ENCODE results near the gene MYO18A.

Gene MYO18A

DNA sequence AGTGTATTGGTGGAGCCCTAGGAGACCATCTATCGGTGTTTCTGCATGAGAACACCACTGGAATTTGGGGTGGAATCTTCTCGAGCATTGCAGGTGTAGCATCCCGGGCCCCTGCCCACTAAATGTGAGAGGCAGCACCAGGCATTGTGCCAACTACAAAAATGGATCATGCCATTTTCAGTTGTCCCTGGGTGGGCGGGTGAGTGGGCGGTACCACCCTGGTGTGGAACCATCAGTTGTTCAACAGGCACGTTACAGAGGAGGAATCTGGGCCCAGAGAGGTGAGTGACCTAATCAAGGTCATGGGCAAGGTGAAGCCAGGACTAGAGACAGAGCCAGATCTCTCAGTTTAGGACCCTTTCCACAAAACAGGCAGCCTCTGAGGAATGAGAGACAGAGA lies 128.5 kb downstream of the MYO18A start:
- TF ChIP-seq GATA2 (IDR thresholded peaks at IDR 0.05; ENCODE audit: low read depth, low read length) = no peak
- TF ChIP-seq GATA3 (IDR thresholded peaks at IDR 0.05; ENCODE audit: low read depth, low read length) = no peak

DNA sequence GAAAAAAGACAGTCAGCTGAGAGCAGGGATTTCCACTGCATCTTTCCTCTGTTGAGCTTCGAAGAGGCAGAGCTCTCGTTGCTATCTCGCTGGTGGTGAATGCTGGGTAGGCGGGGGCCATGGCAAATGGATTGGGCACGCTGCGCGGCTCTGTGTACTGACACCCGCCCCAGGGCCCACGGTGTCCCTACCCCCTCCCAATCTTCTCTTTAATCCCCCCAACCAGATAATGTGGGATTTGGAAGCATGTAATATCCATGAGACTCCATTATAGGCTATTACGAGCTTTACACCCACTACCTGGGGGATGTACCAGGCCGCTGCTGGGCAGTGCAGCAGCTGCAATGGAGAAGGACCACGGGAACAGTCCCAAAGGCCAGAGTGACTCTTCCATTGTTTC lies 129.0 kb downstream of the MYO18A start:
- TF ChIP-seq GATA2 (IDR thresholded peaks at IDR 0.05; ENCODE audit: low read depth, low read length) (no peak), GATA3 (IDR thresholded peaks at IDR 0.05; ENCODE audit: low read depth, low read length) (no peak)

DNA sequence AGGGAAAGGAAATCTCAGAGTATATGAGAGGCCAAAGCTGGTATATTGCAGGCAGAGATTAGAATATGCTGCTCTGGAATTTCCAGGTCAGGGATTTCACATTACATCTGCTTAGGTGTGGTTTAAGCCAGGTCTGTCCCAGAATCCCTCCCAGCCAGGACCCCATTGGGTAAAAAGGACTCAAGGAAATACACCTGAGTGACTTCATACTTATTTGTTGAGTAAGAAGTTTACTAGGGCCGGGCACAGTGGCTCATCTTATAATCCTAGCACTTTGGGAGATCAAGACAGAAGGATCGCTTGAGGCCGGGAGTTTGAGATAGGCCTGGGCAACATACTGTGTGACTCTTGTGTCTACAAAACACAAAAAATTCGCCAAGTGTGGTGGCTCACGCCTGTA lies 130.0 kb downstream of the MYO18A start:
- TF ChIP-seq GATA2 (IDR thresholded peaks at IDR 0.05; ENCODE audit: low read depth, low read length) = no peak
- TF ChIP-seq GATA3 (IDR thresholded peaks at IDR 0.05; ENCODE audit: low read depth, low read length) = no peak

DNA sequence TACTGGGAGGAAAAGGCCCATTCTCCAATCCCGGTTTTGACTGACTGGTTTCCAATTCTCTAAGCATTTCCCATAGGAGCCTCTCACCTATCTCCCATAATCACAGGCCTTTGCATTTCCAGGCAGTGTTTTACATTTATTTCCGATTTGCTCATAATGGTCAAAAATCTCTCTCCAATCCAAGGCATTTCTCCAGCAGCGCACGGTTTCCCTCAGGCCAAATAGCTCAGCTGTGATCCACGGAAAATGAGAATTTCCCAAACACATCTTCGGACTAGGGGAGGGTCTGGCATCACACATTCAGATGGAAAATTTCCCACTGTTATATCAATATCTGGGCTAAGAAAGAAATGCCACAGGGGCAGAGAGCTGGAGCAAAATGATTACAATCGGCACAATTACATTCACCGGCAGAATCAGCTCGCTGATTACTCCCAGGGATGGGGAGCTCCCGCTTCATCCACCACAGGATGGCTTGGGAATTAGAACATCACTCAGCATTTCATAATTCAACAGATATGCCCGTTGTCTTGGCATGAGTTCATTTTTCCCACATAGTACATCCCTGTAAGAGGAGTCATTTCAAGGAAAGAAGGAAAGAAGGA lies 130.6 kb downstream of the MYO18A start:
- TF ChIP-seq GATA3 (IDR thresholded peaks at IDR 0.05; ENCODE audit: low read depth, low read length) = peak; percentile 88
- peak; percentile 96 for TF ChIP-seq GATA2 (IDR thresholded peaks at IDR 0.05; ENCODE audit: low read depth, low read length)

DNA sequence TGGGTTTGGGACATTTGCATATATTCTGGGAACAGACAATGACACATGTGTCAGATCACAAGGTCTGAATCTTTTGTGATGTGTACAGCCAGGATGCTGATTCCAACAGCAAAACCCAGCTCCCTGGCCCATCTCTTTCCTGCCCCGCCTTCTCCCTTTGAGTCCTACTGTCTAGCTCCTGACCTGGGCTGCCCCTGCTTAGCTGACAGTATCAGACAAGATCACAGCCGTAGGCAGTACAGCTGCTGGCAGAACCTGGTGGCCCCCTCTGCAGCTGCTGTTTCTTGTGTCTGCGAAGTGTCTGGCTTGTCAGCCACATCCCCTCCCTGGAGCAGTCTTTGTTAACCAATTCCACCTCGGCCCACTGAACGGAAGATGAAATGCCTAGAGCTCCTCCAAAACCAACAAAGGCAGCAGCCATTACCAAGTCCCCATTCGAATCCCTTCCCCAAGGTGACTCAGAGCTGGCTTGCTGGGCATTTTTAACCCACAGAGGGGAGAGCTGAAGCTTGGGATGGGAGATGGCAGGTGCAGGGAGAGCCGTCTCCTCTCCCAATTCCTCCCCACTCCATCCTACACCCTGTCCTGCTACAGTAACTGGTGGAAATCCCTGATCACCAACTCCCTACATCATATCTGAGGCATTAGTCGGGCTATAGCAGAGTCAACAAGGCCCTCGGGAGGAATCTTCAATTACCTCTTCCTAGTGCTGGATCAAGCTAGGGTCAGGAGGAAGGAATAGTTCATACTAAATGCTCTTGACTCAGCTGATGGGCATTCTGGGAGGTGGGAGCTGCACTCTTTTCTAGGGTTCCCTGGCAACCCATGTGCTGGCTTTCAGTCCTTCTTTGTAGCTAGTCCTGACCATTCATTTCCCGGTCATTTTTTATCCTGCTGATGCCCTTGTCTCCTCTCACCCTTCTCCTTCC lies 131.5 kb downstream of the MYO18A start:
- TF ChIP-seq GATA3 (IDR thresholded peaks at IDR 0.05; ENCODE audit: low read depth, low read length) (peak; percentile 92), GATA2 (IDR thresholded peaks at IDR 0.05; ENCODE audit: low read depth, low read length) (peak; percentile 99)

DNA sequence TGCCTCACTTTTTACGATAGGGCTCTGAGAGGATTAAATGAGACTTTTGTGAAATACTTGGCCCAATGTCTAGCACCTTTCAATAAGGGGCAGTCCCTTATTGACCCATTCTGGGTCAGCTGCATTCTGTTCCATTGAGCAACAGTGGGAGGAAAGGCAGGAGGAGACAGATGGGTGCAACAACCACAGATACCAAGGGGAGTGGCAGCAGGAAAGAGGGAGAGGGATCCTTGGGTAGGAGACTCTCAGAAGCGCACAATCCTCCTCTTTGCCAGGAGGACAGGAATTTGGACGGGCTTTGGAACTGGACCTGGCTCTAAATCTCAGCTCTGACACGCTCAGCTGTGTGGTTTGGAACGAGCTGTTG lies 133.7 kb downstream of the MYO18A start:
- TF ChIP-seq GATA3 (IDR thresholded peaks at IDR 0.05; ENCODE audit: low read depth, low read length) (no peak), GATA2 (IDR thresholded peaks at IDR 0.05; ENCODE audit: low read depth, low read length) (no peak)

DNA sequence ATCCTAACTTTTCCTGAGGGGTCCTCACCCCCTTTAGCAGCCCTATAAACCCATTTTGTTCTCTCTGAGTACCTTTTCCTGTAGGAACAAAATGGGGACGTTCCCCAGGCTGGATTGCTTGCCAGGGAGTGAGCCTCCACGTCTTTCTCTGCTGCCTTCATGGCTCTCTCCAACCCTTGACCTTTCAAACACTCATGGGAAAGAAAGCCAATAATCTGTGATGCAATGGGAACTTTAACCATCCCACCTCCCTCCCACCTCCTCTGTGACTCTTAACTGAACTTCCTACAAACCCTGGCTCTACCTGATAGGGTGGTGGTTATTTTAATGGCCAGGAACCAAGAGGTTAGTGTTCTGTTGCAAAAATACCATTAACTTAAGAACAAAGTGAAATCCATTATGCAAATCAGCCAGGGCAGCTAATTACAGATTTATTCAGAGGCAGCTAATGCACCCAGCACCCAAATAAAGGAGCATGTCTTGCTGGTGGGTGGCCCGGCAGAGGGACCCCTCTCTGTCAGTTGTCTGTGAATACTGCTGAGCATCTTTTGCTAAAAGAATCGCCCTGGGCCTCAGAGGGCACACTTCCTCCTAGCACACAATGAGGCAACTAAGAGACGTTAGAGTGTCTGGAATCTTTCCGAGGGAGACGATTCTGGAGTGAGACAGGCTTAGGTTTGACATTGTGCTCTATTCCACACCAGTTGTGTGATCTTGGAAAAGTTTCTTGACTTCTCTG lies 134.3 kb downstream of the MYO18A start:
- TF ChIP-seq GATA3 (IDR thresholded peaks at IDR 0.05; ENCODE audit: low read depth, low read length) (no peak), GATA2 (IDR thresholded peaks at IDR 0.05; ENCODE audit: low read depth, low read length) (no peak)

DNA sequence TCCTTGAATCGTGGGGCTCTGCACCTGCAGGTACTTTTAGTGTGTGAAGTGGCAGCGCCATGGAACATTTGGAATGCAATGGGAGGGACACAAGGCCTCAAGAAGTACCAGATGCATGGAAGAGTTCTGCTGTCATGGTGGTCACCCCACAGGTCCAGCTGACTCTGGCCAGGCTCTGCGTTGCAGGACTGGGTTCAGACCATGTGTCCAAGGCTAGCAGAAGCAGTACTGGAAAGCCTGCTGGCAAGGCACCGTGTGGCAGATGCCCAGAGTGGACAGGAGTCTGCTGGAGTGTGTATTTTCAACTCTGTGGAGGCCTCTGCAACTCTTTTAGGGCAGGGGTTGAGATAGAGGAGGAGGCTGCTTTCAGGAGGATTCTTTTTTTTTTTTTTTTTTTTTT lies 135.2 kb downstream of the MYO18A start:
- no peak for TF ChIP-seq GATA2 (IDR thresholded peaks at IDR 0.05; ENCODE audit: low read depth, low read length)
- TF ChIP-seq GATA3 (IDR thresholded peaks at IDR 0.05; ENCODE audit: low read depth, low read length) = no peak

DNA sequence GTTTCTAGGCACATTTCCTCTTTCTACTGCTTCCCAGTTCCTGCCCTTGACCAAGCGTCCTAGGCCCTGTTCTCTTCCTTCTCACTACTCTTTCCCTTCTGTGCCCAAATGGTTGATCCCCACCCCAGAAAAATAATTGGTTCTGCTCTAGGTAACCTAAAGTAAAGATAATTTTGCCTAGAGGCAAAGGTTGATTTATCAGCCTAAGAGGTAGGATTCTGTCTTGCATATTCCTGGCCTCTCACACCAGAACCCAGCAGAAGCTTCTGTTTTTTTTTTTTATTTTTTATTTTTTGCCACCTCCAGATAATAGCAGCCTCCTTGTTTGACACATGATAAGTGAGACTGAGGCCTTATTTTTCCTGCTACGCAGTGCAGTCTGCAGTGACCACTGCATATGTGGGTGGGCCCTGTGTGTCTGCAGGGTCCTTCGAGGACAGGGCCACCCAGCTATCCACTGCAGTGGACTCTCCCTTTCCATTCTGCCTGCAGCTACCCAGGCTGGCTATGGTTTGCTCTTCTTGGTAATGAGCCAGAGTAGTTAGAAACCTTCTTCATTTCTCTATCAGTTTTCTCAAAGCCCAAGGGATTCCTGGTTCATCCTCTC lies 136.6 kb downstream of the MYO18A start:
- TF ChIP-seq GATA3 (IDR thresholded peaks at IDR 0.05; ENCODE audit: low read depth, low read length) (no peak), GATA2 (IDR thresholded peaks at IDR 0.05; ENCODE audit: low read depth, low read length) (no peak)

DNA sequence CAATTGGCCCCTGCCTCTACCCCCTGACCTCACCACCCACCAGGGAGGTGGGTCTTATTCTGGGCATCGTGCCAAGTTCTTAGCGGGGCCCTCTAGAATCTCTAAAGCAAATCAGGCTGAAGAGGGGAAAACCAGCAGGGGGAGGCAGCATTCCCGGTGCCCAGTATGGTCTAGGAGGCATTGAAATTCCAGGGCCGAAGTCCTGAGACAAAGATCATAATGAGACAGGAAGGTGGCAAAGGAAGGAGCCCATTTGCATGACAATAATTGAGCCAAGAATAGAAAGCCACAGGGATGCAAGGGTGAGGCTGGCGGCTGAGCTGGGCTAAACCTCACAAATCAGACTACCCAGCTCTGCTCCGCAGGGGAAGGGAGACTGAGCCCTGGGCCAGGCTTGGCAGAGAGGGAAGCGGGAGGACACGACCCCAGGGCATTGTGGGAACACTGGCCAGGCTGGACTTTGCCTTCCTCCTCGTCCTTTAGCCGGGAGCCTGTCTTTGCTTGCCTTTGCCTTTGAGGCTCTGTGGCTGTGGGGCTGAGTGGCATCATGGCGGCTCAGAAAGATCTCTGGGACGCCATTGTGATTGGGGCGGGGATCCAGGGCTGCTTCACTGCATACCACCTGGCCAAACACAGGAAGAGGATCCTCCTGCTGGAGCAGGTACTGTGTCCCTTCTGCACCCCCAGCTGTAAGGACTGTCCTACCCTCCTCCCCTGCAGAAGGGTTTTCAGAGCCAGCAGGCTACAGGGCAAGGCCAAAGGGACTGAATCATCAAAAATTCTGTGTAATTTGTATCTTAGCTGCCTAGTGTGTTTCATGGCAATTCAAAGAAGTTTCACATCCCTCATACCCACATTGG lies 137.3 kb downstream of the MYO18A start, which contains the start of gene PIPOX:
PIPOX (plus strand) TSS at position 463 of the 860 bp plus-strand sequence; CDS start at position 548, 85 bp downstream.
- TF ChIP-seq GATA3 (IDR thresholded peaks at IDR 0.05; ENCODE audit: low read depth, low read length) (no peak), GATA2 (IDR thresholded peaks at IDR 0.05; ENCODE audit: low read depth, low read length) (peak; percentile 58)

DNA sequence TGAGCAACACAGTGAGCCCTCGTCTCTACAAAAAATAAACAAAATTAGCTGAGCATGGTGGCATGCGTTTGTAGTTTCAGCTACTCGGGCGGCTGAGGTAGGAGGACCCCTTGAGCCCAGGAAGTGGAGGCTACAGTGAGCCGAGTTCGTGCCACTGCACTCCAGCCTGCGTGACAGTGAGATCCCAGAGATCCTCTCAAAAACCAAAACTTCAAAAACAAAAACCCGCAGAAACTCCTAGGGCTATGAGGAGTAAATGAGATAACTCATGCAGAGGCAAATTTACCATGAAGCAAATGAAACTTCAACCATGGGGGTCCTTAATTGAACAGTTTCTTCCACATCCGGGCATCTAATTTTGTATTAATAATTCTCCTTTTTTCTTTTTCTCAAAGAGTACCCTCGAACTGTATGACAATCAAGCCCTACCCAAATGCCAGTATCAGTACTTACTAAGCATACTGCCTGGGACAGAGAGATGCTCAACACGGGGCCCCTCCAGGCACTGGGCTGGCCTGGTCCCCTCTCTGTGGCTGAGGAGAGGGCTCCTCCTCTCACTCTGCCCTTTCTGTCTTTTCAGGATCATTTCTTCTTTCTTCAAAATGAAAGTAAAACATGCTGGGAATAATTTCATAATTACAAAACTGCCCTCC lies 138.0 kb downstream of the MYO18A start:
- TF ChIP-seq GATA2 (IDR thresholded peaks at IDR 0.05; ENCODE audit: low read depth, low read length) = no peak
- no peak for TF ChIP-seq GATA3 (IDR thresholded peaks at IDR 0.05; ENCODE audit: low read depth, low read length)

DNA sequence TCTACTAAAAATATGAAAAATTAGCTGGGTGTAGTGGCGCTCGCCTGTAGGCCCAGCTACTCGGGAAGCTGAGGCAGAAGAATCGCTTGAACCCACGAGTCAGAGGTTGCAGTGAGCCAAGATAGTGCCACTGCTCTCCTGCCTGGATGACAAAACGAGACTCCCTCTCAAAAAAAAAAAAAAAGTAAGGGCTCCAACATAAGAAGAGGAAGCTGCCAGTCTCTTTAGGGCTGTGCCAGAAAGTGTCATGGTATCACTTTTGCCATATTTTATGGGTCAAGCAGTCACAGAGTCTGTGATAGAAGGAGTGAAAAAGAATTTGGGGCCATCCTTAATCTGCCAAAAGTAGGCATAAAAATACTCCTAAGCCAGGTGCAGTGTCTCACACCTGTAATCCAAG lies 138.6 kb downstream of the MYO18A start:
- TF ChIP-seq GATA2 (IDR thresholded peaks at IDR 0.05; ENCODE audit: low read depth, low read length) (no peak), GATA3 (IDR thresholded peaks at IDR 0.05; ENCODE audit: low read depth, low read length) (no peak)

DNA sequence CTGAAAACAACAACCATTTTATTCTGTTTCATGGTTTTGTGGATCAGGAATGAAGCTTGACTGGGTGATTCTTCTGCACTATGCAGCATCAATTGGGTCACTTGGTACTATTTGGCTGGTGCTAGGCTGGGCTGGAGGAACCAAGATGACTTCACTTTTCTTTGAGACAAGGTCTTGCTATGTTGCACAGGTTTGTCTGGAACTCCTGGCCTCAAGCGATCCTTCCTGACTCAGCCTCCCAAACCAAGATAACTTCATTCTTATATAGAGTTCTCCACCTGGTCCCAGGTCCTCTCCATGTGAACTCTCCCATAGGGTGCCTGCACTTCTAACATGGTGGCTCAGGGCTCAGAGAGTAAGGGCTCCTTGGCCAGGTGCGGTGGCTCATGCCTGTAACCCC lies 139.1 kb downstream of the MYO18A start:
- TF ChIP-seq GATA3 (IDR thresholded peaks at IDR 0.05; ENCODE audit: low read depth, low read length) = no peak
- no peak for TF ChIP-seq GATA2 (IDR thresholded peaks at IDR 0.05; ENCODE audit: low read depth, low read length)

Data from SH-SY5Y (cell line).